ENCODE data around the gene ATF2.

- no peak for TF ChIP-seq EZH2phosphoT487 (conservative IDR thresholded peaks at IDR 0.05; ENCODE audit: low read length)
- TF ChIP-seq CTCF (IDR thresholded peaks at IDR 0.05; ENCODE audit: insufficient read depth, low read length, poor library complexity, severe bottlenecking) = no peak
Observed at GRCh38 chr2:175170659-175171304, 2.8 kb upstream of the ATF2 start.

All from SU-DHL-6 (cell line).